Esophagus squamous epithelium (tissue), 5 donors: ENCODE measurements around the gene MAP4K3. TPM values are rescaled to one million over a fixed set of nuclear protein-coding genes. Genes with fewer than 3 reads are reported as not detected.
"Not testable (repeated sequence)": the region's sequence is repeated elsewhere in the genome, so short reads cannot be mapped to it uniquely, and the experiment has no call there.

Experiments used
- DNase-seq: peaks from one replicate; lab custom pipeline; 2025; lab: John Stamatoyannopoulos, UW
- H3K27ac ChIP-seq, 4 donors: fragments of 200-600 bp; sonication (generic); one replicate each; pipeline ENCODE4 v1.5.1; 2016 to 2019; ENCODE audit warnings: mild to moderate bottlenecking in 1 of 4
- H3K27me3 ChIP-seq, 4 donors: fragments of 200-600 bp; sonication (generic); 1 replicate in 3 of 4; 2 replicates in 1 of 4; pipeline versions ENCODE4 v1.5.1 to v1.6.0; 2017 to 2021; ENCODE audit warnings: antibody characterized with exemption in 1 of 4
- H3K36me3 ChIP-seq, 3 donors: fragments of 200-600 bp; sonication (generic); one replicate each; pipeline ENCODE4 v1.5.1; 2016 to 2019
- H3K4me1 ChIP-seq, 3 donors: fragments of 200-600 bp; sonication (generic); one replicate each; pipeline ENCODE4 v1.5.1; 2017 to 2019
- H3K4me3 ChIP-seq, 4 donors: fragments of 200-600 bp; sonication (generic); 1 replicate in 3 of 4; 2 replicates in 1 of 4; pipeline ENCODE4 v1.5.1; 2016 to 2019; ENCODE audit warnings: mild to moderate bottlenecking in 2 of 4, moderate library complexity in 1 of 4
- H3K9me3 ChIP-seq, 3 donors: fragments of 200-600 bp; sonication (generic); one replicate each; pipeline ENCODE4 v1.5.1; 2016 to 2019
- CTCF ChIP-seq, 6 experiments: fragments of 450-650 bp in 4 of 6; fragments of 200-600 bp in 2 of 6; sonication (generic) in 2 of 6; IDR thresholded peaks; one replicate each; pipeline ENCODE4 v1.5.1; 2016 to 2019; ENCODE audit warnings: antibody characterized with exemption in 6 of 6, mild to moderate bottlenecking in 4 of 6, moderate library complexity in 4 of 6
- POLR2A ChIP-seq, 4 donors: fragments of 450-650 bp; IDR thresholded peaks; one replicate each; pipeline ENCODE4 v1.6.1; 2017; ENCODE audit warnings: antibody characterized with exemption in 4 of 4, mild to moderate bottlenecking in 4 of 4, moderate library complexity in 3 of 4
- WGBS, 2 donors: methylation state at CpG; one replicate each; pipeline ENCODE4 v1.1.5; 2018; 5-methylcytosine and 5-hydroxymethylcytosine counted together
- intact Hi-C: fragments of 100-400 bp; cut with DNase I; formaldehyde crosslinking; loops from one replicate; pipeline ENCODE4 v1.15.0; 2022
- total RNA-seq, 4 donors: library from RNA; depleted of rRNA; stranded (reverse); fragments of >200 nt; gene quantifications; one replicate each; pipeline ENCODE4 v1.1.0, GENCODE V29; 2016
- donor health status: DM: yes; HTN: yes; CAD: no.

The MAP4K3 gene
- total RNA-seq, 4 donors from 2014 or later, result 12.6 to 35.1 (median 15.8) TPM

- WGBS, 2 donors, result 77 to 79% methylated on average over 6 of the region's 6 CpGs
Observed at GRCh38 chr2:39247512-39248043, 189.5 kb downstream of the MAP4K3 start.

GRCh38 chr2:39246382-39246980 lies 190.6 kb downstream of the MAP4K3 start:
- TF ChIP-seq CTCF (IDR thresholded peaks at IDR 0.05) (no peak), POLR2A (IDR thresholded peaks at IDR 0.05) (no peak)
- no peaks in the 10 kb centered on the region for H3K4me1 ChIP-seq
- no peaks in the 10 kb centered on the region for H3K9me3 ChIP-seq
- no peak overlapping the region for H3K4me3 ChIP-seq
- intact Hi-C loops, result no loop called here
- DNase-seq, result no peak
- 89 to 91% methylated on average over 1 of the region's 1 CpG for WGBS, 2 donors
- H3K27me3 ChIP-seq, result no peaks in the 10 kb centered on the region
- peaks cover 0 to 32% (median 0%) of the 10 kb centered on the region in 3 donors for H3K36me3 ChIP-seq
- H3K27ac ChIP-seq, result no peak overlapping the region

More at GRCh38 chr2:39247512-39248043, 189.5 kb downstream of the MAP4K3 start:
- Histone ChIP-seq H3K27ac (no peak overlapping the region), H3K36me3 (peaks cover 0 to 43% (median 0%) of the 10 kb centered on the region in 3 donors), H3K4me3 (no peak overlapping the region), H3K27me3 (no peaks in the 10 kb centered on the region), H3K4me1 (no peaks in the 10 kb centered on the region), H3K9me3 (no peaks in the 10 kb centered on the region)
- DNase-seq, result no peak
- no peak for TF ChIP-seq POLR2A (IDR thresholded peaks at IDR 0.05)
- no peak for TF ChIP-seq CTCF (IDR thresholded peaks at IDR 0.05)
- intact Hi-C loops, result no loop called here

GRCh38 chr2:39244963-39245625 lies 192.0 kb downstream of the MAP4K3 start:
- 79 to 80% methylated on average over 25 to 30 of the region's 31 CpGs for WGBS, 2 donors
- Histone ChIP-seq H3K36me3 (peaks cover 0 to 18% (median 0%) of the 10 kb centered on the region in 3 donors), H3K4me3 (peak overlapping the region in 1 of 4 donors; percentile 22)
- H3K27me3 ChIP-seq, DNase-seq, intact Hi-C loops, H3K9me3 ChIP-seq, H3K27ac ChIP-seq, H3K4me1 ChIP-seq: not testable (repeated sequence)

GRCh38 chr2:39244241-39244862 lies 192.7 kb downstream of the MAP4K3 start:
- DNase-seq, H3K4me1 ChIP-seq, H3K27me3 ChIP-seq, H3K27ac ChIP-seq, H3K9me3 ChIP-seq, intact Hi-C loops: not testable (repeated sequence)
- Histone ChIP-seq H3K36me3 (peaks cover 0 to 13% (median 0%) of the 10 kb centered on the region in 3 donors), H3K4me3 (peak overlapping the region in 1 of 4 donors; percentile 58)
- 98% methylated on average over 7 of the region's 39 CpGs; no CpG with 5 or more reads in 1 of the 2 donors for WGBS, 2 donors

- Histone ChIP-seq H3K27ac (no peak within 1 kb of the TSS), H3K27me3 (no peaks in the 10 kb centered on the region), H3K9me3 (no peaks in the 10 kb centered on the region), H3K4me3 (peak within 1 kb of the TSS in 3 of 4 donors; percentile 0 to 58 (median 32)), H3K4me1 (no peaks in the 10 kb centered on the region), H3K36me3 (peaks cover 0 to 6% (median 0%) of the 10 kb centered on the region in 3 donors)
- intact Hi-C loops, result no loop called here
- no peak for DNase-seq
- 41 to 72% methylated on average over 12 to 35 of the region's 58 CpGs for WGBS, 2 donors
- no peak for TF ChIP-seq POLR2A (IDR thresholded peaks at IDR 0.05)
- TF ChIP-seq CTCF (IDR thresholded peaks at IDR 0.05), result no peak
Observed at GRCh38 chr2:39243469-39244123, 193.5 kb downstream of the MAP4K3 start, which contains the start of gene CDKL4. Gene CDKL4, minus strand, starts transcription at chr2:39243970.
